DMS114 treated with DMSO at 0.1 percent for 48 hours (cell line): ENCODE results near the gene SSR1.

Experiments
- DNase-seq: peaks from one replicate; lab custom pipeline; 2025; ENCODE audit not compliant: unreplicated experiment; lab: John Stamatoyannopoulos, UW

The SSR1 gene

DNA sequence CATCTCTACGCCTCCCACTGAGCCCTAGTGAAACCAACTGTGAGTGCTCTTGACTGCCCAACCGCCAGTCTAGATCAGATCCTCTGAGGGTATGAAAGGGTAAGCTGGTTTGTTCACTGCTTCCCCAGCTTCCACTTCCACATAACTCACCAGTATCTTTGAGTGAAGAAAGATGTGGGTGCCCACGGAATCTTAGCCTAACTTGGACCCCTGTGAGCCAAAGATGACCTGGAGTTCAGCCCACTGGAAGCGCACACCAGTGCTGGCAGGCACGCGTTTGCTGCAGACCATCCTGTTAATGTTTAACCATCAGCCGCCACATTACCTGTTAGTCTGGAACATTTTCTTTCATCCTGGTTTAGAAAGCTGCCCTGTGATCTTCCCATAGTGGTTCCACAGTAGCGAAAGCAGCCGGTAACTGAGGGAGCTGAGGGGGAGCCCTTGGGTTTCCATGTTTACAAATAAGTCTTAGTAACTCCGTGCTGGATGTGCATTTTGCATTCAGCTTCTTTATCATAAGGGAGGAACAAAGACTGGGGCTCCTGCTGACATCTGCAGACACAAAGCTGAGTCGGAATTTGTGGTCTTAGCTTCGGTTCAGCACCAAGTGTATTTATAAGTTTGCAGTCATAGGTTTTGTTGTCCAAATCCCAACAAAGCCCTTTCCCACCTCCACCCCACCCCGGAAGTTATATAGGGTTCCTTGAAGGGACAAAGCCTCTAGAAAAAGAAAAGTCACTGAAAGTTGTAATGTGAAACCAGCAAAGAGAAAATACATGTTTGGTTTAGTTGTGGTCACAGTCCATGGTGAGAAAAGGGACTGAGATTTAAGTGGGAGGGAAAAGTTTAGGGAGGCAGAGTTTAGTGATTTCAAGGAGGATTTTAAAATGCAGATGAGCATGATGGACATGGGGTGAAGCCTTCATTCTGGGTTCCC lies 71.0 kb downstream of the SSR1 start:
- no peak for DNase-seq

DNA sequence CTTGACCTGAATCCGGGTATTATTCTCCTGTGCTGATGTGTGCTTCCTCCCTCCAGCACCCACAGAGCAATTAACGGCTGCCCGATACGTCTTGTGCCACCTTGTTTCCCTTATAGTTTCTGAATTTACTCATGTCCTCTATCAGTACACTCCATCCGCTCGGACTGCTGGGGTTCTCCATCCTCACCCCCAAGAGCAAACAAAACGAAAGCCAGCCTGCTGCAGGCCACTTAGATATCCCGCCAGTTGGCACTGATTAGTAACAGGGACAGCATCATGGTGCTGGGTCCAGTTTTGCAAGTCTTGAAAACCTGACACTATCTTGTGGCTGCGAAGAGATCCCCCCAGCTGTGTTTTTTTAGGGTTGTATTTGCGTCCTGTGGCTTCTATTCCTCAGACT lies 71.8 kb downstream of the SSR1 start:
- DNase-seq = no peak

DNA sequence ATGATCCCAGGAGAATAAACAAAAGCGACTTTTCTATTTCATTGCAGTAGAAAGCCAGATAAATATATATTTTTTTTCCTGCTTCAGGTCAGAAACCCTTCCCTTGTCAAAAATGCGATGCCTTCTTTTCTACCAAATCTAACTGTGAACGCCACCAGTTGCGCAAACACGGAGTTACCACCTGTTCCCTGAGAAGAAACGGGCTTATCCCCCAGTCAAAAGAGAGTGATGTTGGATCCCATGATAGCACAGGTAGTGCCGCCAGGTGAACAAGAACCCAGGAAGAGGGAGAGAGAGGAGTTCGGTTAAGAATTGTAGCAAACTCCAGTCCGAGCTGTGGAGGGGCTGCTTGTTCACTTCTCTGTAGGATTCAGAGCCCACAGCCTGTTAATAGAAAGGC lies 72.6 kb downstream of the SSR1 start:
- no peak for DNase-seq

DNA sequence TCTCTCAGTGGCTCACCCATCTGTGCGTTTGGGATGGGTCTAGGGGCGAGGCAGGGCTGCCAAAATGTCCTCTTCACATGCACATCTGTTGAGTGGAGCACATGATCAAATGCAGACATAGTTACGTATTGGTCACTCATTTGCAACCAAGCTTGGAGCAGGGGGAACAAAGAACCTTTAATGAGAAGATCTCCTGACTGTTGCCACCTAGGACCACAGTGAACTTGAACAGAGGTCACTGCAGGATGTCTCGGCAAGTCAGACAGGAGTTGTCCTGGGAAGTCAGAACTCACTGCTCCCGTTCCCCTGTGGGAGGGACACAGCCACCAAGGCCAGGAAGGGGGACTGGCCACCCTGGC lies 73.4 kb downstream of the SSR1 start:
- no peak for DNase-seq

DNA sequence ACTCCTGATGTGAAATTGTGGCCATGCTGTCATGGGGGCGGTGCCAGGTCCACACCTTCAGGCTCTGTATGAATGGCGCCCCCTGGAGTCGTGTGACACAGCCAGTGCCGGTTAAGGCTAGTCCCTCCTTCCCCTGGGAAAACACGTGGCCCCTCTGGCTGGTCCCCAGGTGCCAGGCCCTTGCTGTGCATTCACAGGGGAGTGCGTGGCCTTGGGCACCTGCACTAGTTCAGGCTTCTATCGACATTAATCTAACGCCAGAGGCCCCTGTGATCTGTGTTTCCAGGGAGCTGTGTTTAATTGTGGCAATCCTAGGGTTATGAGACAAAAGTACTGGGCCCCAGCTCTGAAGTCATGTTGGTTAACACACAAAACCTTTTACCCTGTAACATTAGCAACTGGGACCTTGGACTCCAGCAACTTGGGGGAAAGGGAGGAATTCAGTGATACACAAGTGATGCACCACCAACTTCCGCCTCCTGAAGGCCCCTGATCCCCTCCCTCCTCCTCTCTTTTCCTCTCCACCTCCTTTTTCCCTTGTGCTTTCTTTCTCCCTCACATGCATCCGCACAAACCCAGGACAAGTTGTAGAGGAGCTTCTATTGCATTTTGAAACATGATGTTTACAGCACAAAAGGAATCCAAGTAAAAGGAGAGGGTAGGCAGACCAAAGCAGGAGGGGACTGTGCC lies 74.0 kb downstream of the SSR1 start:
- DNase-seq = peak; percentile 72

DNA sequence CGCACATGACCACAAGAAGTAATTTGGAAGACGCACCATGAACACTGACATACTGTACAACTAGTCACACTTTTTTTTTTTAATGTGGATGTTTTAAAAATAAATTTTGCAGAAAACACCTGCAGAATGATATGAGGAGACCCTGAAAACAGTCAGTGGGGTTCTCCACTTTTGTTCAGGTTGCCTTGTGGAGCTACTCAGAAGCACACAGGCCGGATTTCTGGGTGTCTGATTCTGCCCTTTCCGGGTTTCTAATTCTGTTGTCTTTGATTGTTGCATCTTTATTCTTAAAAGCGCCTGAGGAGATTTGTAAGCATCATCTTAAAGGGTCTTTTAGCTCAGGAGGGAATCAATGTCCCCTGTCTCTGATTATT lies 74.5 kb downstream of the SSR1 start:
- DNase-seq = no peak

DNA sequence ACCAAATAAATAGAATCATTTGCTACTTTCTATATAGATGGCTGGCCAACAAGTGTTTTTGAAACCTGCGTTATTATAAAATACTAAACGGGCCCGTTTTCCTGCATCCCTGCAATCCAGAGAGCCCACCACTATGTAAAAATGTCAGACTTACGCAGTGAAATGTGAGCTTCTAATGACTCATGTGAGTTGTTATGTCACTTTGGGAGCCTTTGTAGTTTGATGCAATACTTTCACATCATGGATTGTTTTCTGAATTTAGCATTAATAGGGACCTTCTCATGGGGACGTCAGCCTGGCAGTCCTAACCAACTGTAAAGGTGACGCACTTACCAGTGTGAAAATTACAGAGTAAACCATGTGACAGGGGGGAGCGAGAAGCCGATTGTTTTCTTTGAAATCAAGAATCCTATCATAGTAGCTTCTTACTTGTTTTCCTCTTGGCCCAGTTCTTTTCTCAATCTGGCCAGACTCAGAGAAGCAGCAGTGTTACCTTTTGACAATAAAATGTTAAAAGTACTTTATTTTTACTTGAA lies 75.3 kb downstream of the SSR1 start:
- DNase-seq = no peak

DNA sequence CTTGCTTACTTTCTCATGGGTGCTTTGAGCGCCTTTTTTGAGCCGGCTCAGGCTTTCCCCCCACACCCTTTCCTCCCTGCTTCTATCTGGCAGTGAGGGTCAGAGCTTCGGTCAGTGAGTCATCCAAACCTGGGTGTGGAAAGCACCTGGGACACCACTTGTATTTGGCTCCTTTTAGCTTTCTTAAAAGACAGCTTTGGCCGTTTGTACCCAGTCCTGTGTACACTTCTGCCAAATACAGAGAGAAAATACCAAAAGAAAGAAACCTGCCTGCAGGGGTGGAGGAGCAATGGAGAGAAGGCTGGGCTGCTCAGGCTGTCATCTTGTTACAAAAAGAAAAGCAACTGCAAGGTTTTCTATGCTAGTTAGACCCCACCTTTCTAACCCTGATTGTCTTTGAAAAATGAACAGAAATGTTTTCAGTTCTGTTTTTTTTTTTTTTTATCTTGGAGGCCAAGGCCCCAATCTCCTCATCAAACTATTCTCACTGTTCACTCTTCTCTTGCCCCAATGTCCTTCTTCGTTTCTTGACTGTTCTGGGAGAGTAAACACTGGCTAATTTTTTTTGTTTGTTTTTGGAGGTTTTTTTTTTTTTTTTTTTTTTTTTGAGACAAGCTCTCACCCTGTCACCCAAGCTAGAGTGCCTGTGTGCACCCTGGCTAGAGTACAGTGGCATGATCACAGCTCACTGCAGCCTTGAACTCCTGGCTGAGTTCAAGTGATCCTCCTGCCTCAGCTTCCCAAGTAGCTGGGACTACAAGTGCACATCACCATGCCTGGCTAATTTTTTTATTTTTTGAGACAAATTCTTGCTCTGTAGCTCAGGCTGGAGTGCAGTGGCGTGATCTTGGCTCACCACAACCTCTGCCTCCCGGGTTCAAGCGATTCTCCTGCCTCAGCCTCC lies 76.4 kb downstream of the SSR1 start:
- DNase-seq = no peak

DNA sequence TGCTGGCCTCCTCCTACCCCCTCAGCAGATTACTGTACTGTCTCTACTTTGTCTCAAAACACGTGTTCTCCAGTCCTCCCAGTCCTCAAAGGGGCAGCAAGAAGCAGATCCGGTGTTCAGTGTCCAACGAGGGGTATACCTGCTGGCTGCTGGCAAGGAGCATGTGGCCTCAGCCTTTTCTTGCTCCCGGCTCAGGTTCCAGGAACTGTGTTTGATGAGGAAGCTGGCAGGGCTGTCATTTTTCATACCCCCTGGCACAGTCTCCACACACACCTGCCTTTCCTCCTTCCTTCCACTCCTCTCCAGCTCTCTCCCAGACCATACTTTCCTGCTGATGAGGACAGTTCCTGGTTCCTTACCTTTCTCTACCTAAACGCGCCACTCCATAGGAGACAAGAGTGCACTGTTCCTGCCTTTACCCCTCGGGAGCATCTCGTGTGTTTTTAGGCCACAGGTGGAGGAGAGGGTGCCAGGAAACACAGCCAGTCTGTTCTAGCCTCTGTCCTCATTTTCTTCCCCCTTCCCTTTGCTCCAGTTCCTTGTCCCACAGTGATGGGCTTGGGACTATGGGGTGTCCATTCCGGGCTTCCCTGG lies 77.2 kb downstream of the SSR1 start:
- no peak for DNase-seq

DNA sequence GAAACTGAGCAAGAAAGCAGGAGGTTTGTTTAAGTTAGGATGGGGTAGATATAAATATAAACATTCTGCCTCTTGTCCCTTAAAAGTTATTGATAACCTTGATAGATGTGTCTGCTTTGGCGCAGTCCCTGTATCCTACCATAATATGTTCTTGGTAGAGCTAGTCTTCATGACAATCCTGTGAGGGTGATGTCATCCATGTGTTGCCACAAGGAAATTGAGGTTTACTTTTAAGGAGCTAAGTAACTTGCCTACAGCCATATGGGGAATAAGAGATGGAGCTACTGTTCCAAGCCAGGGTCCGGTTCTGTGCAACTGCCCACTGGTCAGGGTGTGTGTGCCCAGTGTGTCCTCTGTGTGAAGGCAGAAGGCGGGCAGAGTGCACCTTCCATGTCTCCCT lies 78.5 kb downstream of the SSR1 start:
- no peak for DNase-seq

DNA sequence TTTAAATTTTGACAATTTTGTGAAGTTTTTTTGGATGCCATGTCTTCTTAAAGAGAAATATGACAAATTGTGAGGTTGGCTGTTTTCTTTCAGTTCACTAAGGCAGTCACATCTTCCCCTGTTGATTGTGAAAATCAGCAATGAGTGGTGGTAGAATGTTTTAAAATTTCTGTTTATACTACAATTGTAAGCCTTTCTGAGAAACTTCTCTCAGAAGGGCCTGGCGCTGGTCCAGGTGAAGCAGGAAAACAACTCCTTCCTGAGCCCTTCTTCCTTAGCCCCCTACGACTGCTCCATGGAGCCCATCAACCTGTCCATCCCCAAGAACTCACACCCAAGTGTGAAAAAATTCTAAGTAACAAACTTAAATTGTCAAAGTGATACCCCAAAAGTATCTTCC lies 80.6 kb downstream of the SSR1 start:
- DNase-seq = no peak

DNA sequence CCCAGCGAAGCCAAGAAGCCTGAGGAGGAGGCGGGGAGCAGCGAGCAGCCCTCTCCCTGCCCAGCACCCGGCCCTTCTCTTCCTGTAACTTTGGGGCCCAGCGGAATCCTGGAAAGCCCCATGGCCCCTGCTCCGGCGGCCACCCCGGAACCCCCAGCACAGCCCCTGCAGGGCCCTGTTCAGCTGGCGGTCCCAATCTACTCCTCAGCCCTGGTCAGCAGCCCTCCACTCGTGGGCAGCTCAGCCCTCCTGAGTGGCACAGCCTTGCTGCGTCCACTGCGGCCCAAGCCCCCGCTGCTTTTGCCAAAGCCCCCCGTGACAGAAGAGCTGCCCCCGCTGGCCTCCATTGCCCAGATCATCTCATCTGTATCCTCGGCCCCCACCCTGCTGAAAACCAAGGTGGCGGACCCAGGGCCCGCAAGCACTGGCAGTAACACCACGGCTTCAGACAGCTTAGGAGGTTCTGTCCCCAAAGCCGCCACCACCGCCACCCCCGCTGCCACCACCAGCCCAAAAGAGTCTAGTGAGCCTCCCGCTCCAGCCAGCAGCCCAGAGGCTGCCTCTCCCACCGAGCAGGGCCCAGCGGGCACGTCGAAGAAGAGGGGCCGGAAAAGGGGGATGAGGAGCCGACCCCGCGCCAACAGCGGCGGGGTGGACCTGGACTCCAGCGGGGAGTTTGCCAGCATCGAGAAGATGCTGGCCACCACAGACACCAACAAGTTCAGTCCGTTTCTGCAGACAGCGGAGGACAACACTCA lies 81.9 kb downstream of the SSR1 start:
- no peak for DNase-seq

DNA sequence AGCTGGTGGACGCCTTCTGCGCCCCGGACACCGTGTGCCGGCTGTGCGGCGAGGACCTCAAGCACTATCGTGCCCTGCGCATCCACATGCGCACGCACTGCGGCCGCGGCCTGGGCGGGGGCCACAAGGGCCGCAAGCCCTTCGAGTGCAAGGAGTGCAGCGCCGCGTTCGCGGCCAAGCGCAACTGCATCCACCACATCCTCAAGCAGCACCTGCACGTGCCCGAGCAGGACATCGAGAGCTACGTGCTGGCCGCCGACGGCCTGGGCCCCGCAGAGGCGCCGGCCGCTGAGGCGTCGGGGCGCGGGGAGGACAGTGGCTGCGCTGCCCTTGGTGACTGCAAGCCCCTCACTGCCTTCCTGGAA lies 82.7 kb downstream of the SSR1 start:
- DNase-seq = no peak

DNA sequence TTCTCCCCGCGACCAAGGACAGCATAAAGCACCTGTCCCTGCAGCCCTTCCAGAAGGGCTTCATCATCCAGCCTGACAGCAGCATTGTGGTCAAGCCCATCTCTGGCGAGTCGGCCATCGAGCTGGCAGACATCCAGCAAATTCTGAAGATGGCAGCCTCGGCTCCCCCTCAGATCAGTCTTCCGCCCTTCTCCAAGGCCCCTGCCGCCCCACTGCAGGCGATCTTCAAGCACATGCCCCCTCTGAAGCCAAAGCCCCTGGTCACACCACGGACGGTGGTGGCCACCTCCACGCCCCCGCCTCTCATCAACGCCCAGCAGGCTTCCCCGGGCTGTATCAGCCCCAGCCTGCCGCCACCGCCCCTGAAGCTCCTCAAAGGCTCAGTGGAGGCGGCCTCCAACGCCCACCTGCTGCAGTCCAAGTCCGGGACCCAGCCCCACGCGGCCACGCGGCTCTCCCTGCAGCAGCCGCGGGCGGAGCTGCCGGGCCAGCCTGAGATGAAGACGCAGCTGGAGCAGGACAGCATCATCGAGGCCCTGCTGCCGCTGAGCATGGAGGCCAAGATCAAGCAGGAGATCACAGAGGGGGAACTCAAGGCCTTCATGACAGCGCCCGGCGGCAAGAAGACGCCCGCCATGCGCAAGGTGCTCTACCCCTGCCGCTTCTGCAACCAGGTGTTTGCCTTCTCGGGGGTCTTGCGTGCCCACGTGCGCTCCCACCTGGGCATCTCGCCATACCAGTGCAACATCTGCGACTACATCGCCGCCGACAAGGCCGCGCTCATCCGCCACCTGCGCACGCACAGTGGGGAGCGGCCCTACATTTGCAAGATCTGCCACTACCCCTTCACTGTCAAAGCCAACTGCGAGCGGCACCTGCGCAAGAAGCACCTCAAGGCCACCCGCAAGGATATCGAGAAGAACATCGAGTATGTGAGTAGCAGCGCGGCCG lies 83.3 kb downstream of the SSR1 start:
- DNase-seq = no peak

DNA sequence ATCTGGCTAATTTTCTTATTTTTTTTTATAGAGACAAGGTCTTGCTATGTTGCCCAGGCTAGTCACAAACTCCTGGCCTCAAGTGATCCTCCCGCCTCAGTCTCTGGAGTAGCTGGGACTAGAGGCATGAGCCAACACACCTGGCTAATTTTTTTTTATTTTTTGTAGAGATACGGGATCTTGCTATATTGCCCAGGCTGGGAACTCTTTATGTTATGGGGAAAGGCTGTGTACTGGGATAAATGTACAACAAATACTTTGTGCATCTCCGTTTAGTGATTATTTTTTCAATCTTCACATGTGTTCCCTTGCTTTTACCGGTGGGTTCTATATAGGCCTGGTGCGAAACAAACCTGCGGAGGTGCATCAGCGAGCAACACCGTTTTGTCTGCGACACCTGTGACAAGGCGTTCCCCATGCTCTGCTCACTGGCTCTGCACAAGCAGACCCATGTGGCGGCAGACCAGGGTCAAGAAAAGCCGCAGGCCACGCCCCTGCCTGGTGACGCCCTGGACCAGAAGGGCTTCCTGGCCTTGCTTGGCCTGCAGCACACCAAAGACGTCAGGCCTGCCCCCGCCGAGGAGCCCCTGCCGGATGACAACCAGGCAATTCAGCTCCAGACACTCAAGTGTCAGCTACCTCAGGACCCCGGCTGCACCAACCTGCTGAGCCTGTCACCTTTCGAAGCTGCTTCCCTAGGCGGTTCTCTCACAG lies 84.2 kb downstream of the SSR1 start:
- no peak for DNase-seq

DNA sequence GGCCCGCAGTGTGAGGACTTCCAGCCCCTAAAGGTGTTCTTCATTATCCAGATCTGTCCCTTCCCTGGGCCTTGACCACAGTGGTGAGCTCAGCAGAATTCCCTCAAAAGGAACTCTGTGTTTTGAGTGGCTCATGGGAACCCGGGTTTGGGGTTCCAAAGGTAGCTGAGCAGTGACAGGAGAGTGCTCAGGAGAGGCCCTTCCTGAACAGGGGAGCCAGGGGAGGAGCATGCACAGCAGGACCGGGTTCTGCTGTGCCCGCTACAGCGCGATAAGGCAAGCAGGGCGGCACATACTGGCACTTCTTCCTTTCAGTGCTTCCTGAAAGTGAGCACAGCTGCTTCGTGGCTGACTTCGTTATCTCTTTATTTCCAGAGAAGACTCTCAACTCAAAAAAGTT lies 88.3 kb downstream of the SSR1 start:
- DNase-seq = no peak

DNA sequence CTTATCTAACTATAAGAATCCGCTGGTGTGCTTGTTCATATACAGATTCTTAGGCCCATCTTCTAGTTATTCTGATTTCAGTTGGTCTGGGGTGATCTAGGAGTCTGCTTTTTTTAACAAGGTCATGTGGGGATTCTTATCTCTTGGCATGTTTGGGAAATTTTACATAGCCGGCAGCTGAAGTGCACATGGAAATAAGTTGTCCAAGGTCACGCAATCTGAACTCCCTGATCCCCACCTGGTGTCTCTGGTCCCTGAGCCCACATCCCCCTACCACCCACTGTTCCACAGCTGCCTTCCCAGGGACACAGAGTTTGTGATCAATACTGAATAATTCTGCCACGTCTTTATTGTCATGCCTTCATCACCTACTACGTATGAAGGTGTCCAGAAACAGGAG lies 90.8 kb downstream of the SSR1 start:
- DNase-seq = no peak

DNA sequence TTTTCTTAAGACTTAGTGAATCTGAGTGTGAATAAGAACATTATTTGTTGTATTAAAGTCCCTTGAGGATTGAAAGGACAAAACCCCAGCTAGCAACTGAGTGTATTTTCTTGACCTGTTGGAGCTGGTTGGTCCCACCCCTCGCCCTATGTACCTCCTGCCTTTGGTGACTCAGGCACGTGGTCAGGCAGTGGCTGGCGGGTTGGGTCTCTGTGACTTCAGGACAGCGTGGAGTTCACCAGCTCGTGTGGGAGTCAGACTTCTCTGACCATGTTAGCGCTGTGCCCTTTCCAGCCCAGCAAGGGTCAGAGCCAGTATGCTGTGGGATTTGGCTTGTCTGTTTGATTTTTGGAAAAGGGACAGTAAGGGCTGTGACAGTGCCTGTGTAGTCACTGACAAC lies 93.7 kb downstream of the SSR1 start:
- no peak for DNase-seq
